ENCODE results near the gene SLC35C1. TPM values are rescaled to one million over a fixed set of nuclear protein-coding genes. Genes with fewer than 3 reads are reported as not detected.
A peak's percentile ranks its signal among the peaks of the same experiment; 100 is the strongest.
"Not testable (repeated sequence)": the region's sequence is repeated elsewhere in the genome, so short reads cannot be mapped to it uniquely, and the experiment has no call there.

The SLC35C1 gene
- polyA plus RNA-seq, 1 donor from 2014 or later = 8.9 TPM

GRCh38 chr11:45811571-45812290 lies 6.8 kb downstream of the SLC35C1 start:
- Mint-ChIP-seq H3K4me3 (peak overlapping the region in 1 of 4 donors; percentile 14), H3K36me3 (no peaks in the 10 kb centered on the region), H3K27ac (peak overlapping the region in 1 of 3 donors; percentile 32), H3K27me3 (no peaks in the 10 kb centered on the region), H3K4me1 (peaks cover 16 to 35% (median 32%) of the 10 kb centered on the region in 3 donors), H3K9me3 (no peaks in the 10 kb centered on the region)

GRCh38 chr11:45812581-45813548 lies 7.9 kb downstream of the SLC35C1 start:
- Mint-ChIP-seq H3K36me3 (no peaks in the 10 kb centered on the region), H3K27me3 (no peaks in the 10 kb centered on the region), H3K9me3 (no peaks in the 10 kb centered on the region), H3K27ac (peak overlapping the region in 2 of 3 donors; percentile 32 to 76), H3K4me1 (peaks cover 18 to 35% (median 33%) of the 10 kb centered on the region in 3 donors), H3K4me3 (no peak overlapping the region)

- no peaks in the 10 kb centered on the region for H3K9me3 Mint-ChIP-seq
- peak overlapping the region in 3 of 4 donors; percentile 9 to 81 (median 65) for H3K4me3 Mint-ChIP-seq
- peak overlapping the region in 2 of 3 donors; percentile 42 to 88 for H3K27ac Mint-ChIP-seq
- peaks cover 2% of the 10 kb centered on the region for H3K27me3 Mint-ChIP-seq
- no peaks in the 10 kb centered on the region for H3K36me3 Mint-ChIP-seq
- peaks cover 32 to 36% (median 35%) of the 10 kb centered on the region in 3 donors for H3K4me1 Mint-ChIP-seq
These were observed 10.8 kb downstream of the SLC35C1 start for GRCh38 chr11:45815747-45816146.

- Mint-ChIP-seq H3K27ac (peak overlapping the region; percentile 88 to 91 (median 90)), H3K9me3 (no peaks in the 10 kb centered on the region), H3K4me3 (peak overlapping the region in 1 of 4 donors; percentile 22), H3K4me1 (peaks cover 32 to 36% (median 35%) of the 10 kb centered on the region in 3 donors), H3K36me3 (no peaks in the 10 kb centered on the region), H3K27me3 (peaks cover 2% of the 10 kb centered on the region)
These were observed 11.7 kb downstream of the SLC35C1 start for GRCh38 chr11:45816614-45817013.

- H3K4me1 Mint-ChIP-seq = peaks cover 32 to 36% (median 35%) of the 10 kb centered on the region in 3 donors
- H3K4me3 Mint-ChIP-seq = peak overlapping the region in 3 of 4 donors; percentile 54 to 80 (median 70)
- H3K27ac Mint-ChIP-seq = peak overlapping the region; percentile 88 to 94 (median 91)
- no peaks in the 10 kb centered on the region for H3K9me3 Mint-ChIP-seq
- H3K27me3 Mint-ChIP-seq = peaks cover 2% of the 10 kb centered on the region
- no peaks in the 10 kb centered on the region for H3K36me3 Mint-ChIP-seq
These were observed 12.2 kb downstream of the SLC35C1 start for GRCh38 chr11:45817191-45817590.

GRCh38 chr11:45818961-45819605 lies 14.1 kb downstream of the SLC35C1 start:
- Mint-ChIP-seq H3K27ac (peak overlapping the region; percentile 75 to 93 (median 91)), H3K4me1 (peaks cover 29 to 39% (median 35%) of the 10 kb centered on the region in 3 donors), H3K36me3 (no peaks in the 10 kb centered on the region), H3K4me3 (peak overlapping the region in 3 of 4 donors; percentile 46 to 81 (median 59)), H3K27me3 (peaks cover 2% of the 10 kb centered on the region), H3K9me3 (no peaks in the 10 kb centered on the region)

GRCh38 chr11:45820211-45820857 lies 15.4 kb downstream of the SLC35C1 start:
- H3K36me3 Mint-ChIP-seq = no peaks in the 10 kb centered on the region
- peaks cover 6% of the 10 kb centered on the region for H3K27me3 Mint-ChIP-seq
- H3K4me1 Mint-ChIP-seq = peaks cover 29 to 39% (median 35%) of the 10 kb centered on the region in 3 donors
- H3K9me3 Mint-ChIP-seq = no peaks in the 10 kb centered on the region
- no peak overlapping the region for H3K4me3 Mint-ChIP-seq
- peak overlapping the region in 1 of 3 donors; percentile 80 for H3K27ac Mint-ChIP-seq

- H3K4me3 Mint-ChIP-seq, H3K9me3 Mint-ChIP-seq, H3K36me3 Mint-ChIP-seq, H3K4me1 Mint-ChIP-seq, H3K27ac Mint-ChIP-seq: not testable (repeated sequence)
- peaks cover 13% of the 10 kb centered on the region for H3K27me3 Mint-ChIP-seq
These were observed 21.5 kb downstream of the SLC35C1 start for GRCh38 chr11:45826492-45826891.

- H3K27me3 Mint-ChIP-seq = peaks cover 13% of the 10 kb centered on the region
- no peak overlapping the region for H3K27ac Mint-ChIP-seq
- H3K4me3 Mint-ChIP-seq = no peak overlapping the region
- peaks cover 0 to 8% (median 4%) of the 10 kb centered on the region in 3 donors for H3K4me1 Mint-ChIP-seq
- no peaks in the 10 kb centered on the region for H3K9me3 Mint-ChIP-seq
- no peaks in the 10 kb centered on the region for H3K36me3 Mint-ChIP-seq
These were observed 22.2 kb downstream of the SLC35C1 start for GRCh38 chr11:45827123-45827522.

- peaks cover 13% of the 10 kb centered on the region for H3K27me3 Mint-ChIP-seq
- H3K27ac Mint-ChIP-seq = no peak overlapping the region
- H3K4me1 Mint-ChIP-seq = peaks cover 0 to 4% (median 1%) of the 10 kb centered on the region in 3 donors
- no peaks in the 10 kb centered on the region for H3K36me3 Mint-ChIP-seq
- H3K9me3 Mint-ChIP-seq = no peaks in the 10 kb centered on the region
- H3K4me3 Mint-ChIP-seq = no peak overlapping the region
These were observed 24.0 kb downstream of the SLC35C1 start for GRCh38 chr11:45828996-45829395.

- no peaks in the 10 kb centered on the region for H3K36me3 Mint-ChIP-seq
- H3K4me3 Mint-ChIP-seq = no peak overlapping the region
- no peaks in the 10 kb centered on the region for H3K9me3 Mint-ChIP-seq
- peaks cover 10% of the 10 kb centered on the region for H3K27me3 Mint-ChIP-seq
- H3K4me1 Mint-ChIP-seq = peaks cover 0 to 4% (median 0%) of the 10 kb centered on the region in 3 donors
- no peak overlapping the region for H3K27ac Mint-ChIP-seq
These were observed 25.6 kb downstream of the SLC35C1 start for GRCh38 chr11:45830596-45830995.

GRCh38 chr11:45832811-45833441 lies 28.0 kb downstream of the SLC35C1 start:
- no peaks in the 10 kb centered on the region for H3K9me3 Mint-ChIP-seq
- peaks cover 4 to 7% (median 7%) of the 10 kb centered on the region in 3 donors for H3K4me1 Mint-ChIP-seq
- no peak overlapping the region for H3K27ac Mint-ChIP-seq
- no peaks in the 10 kb centered on the region for H3K36me3 Mint-ChIP-seq
- H3K4me3 Mint-ChIP-seq = no peak overlapping the region
- peaks cover 4% of the 10 kb centered on the region for H3K27me3 Mint-ChIP-seq

GRCh38 chr11:45833761-45834160 lies 28.8 kb downstream of the SLC35C1 start:
- H3K4me1 Mint-ChIP-seq = peaks cover 4 to 7% (median 7%) of the 10 kb centered on the region in 3 donors
- no peaks in the 10 kb centered on the region for H3K9me3 Mint-ChIP-seq
- no peak overlapping the region for H3K4me3 Mint-ChIP-seq
- H3K36me3 Mint-ChIP-seq = no peaks in the 10 kb centered on the region
- H3K27ac Mint-ChIP-seq = peak overlapping the region in 1 of 3 donors; percentile 10
- peaks cover 5% of the 10 kb centered on the region for H3K27me3 Mint-ChIP-seq

GRCh38 chr11:45834298-45834756 lies 29.4 kb downstream of the SLC35C1 start:
- peaks cover 5% of the 10 kb centered on the region for H3K27me3 Mint-ChIP-seq
- H3K4me3 Mint-ChIP-seq = no peak overlapping the region
- H3K36me3 Mint-ChIP-seq = no peaks in the 10 kb centered on the region
- no peak overlapping the region for H3K27ac Mint-ChIP-seq
- peaks cover 4 to 7% (median 7%) of the 10 kb centered on the region in 3 donors for H3K4me1 Mint-ChIP-seq
- H3K9me3 Mint-ChIP-seq = no peaks in the 10 kb centered on the region

All from IgD-negative memory B cell (primary cell).